Measurements from ENCODE around the gene NRSN1.

The NRSN1 gene

GRCh38 chr6:24145690-24146131 is 19.7 kb downstream of the NRSN1 start:
- no peak for FAIRE-seq

GRCh38 chr6:24146871-24147270 is 20.9 kb downstream of the NRSN1 start:
- no peak for FAIRE-seq

- FAIRE-seq, result no peak
These were observed 21.6 kb downstream of the NRSN1 start for GRCh38 chr6:24147511-24148153.

GRCh38 chr6:24148154-24148570 is 22.1 kb downstream of the NRSN1 start:
- no peak for FAIRE-seq

- no peak for FAIRE-seq
These were observed 22.7 kb downstream of the NRSN1 start for GRCh38 chr6:24148684-24149083.

GRCh38 chr6:24149296-24149695 is 23.3 kb downstream of the NRSN1 start:
- no peak for FAIRE-seq

GRCh38 chr6:24149836-24150235 is 23.8 kb downstream of the NRSN1 start:
- FAIRE-seq, result no peak

GRCh38 chr6:24152014-24152413 is 26.0 kb downstream of the NRSN1 start:
- no peak for FAIRE-seq

- FAIRE-seq, result no peak
These were observed 28.1 kb downstream of the NRSN1 start for GRCh38 chr6:24154121-24154520.

- FAIRE-seq, result no peak
These were observed 31.9 kb downstream of the NRSN1 start for GRCh38 chr6:24157886-24158285.

- FAIRE-seq, result no peak
These were observed 57.6 kb downstream of the NRSN1 start for GRCh38 chr6:24183584-24183983.

- no peak for FAIRE-seq
These were observed 60.3 kb downstream of the NRSN1 start for GRCh38 chr6:24186349-24186748.

- no peak for FAIRE-seq
These were observed 62.1 kb downstream of the NRSN1 start for GRCh38 chr6:24187965-24188577.

GRCh38 chr6:24188578-24189080 is 62.6 kb downstream of the NRSN1 start:
- FAIRE-seq, result no peak

- FAIRE-seq, result no peak
These were observed 65.3 kb downstream of the NRSN1 start for GRCh38 chr6:24191346-24191745.

- no peak for FAIRE-seq
These were observed 67.3 kb downstream of the NRSN1 start for GRCh38 chr6:24193364-24193763.

GRCh38 chr6:24194978-24195700 is 69.1 kb downstream of the NRSN1 start:
- FAIRE-seq, result no peak

GRCh38 chr6:24195836-24196597 is 70.0 kb downstream of the NRSN1 start:
- no peak for FAIRE-seq
